ENCODE data around the gene NDUFAF5. TPM values are rescaled to one million over a fixed set of nuclear protein-coding genes. Genes with fewer than 3 reads are reported as not detected.
A peak's percentile ranks its signal among the peaks of the same experiment; 100 is the strongest.

The NDUFAF5 gene
- total RNA-seq, 6 experiments from 2014 or later: 15.3 to 21.9 (median 18.0) TPM

GRCh38 chr20:13865791-13866351 is 81.0 kb downstream of the NDUFAF5 start:
- H3K27me3 Mint-ChIP-seq (ENCODE audit: insufficient read depth): no peaks in the 10 kb centered on the region
- H3K36me3 Mint-ChIP-seq (ENCODE audit: low read depth): peaks cover under 1% of the 10 kb centered on the region; the same call in 1 of the 2 replicates
- peaks cover 23% of the 10 kb centered on the region; the same call in 1 of the 2 replicates for H3K4me1 Mint-ChIP-seq (ENCODE audit: low read depth)
- peak overlapping the region; percentile 12; the same call in 1 of the 2 replicates for H3K4me3 Mint-ChIP-seq
- H3K27ac Mint-ChIP-seq: peak overlapping the region; percentile 66; the same call in 1 of the 2 replicates
- no peaks in the 10 kb centered on the region for H3K9me3 Mint-ChIP-seq
- peak; percentile 80 for DNase-seq
- TF ChIP-seq CTCF (IDR thresholded peaks at IDR 0.05): no peak

DNA sequence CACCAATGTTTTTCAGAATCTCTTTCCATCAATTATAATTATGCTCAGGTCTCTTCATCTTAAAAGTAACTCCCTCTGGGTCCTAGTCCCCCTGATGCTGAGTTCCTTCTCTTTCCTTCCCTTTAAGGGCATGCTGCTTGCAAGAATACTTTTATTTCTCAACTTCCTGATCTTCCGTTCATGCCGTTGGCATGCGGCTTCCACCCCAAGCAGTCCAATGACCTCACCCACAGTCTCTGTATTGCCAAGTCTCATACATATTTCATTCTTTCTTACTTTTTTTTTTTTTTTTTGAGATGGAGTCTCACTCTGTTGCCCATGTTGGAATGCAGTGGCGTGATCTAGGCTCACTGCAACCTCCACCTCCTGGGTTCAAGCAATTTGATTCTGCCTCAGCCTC is 83.5 kb downstream of the NDUFAF5 start:
- Mint-ChIP-seq H3K4me1 (ENCODE audit: low read depth) (peaks cover 23% of the 10 kb centered on the region; the same call in 1 of the 2 replicates), H3K4me3 (no peak overlapping the region), H3K9me3 (no peaks in the 10 kb centered on the region; the same call in 1 of the 2 replicates), H3K27me3 (ENCODE audit: insufficient read depth) (no peaks in the 10 kb centered on the region), H3K27ac (no peak overlapping the region), H3K36me3 (ENCODE audit: low read depth) (no peaks in the 10 kb centered on the region)
- TF ChIP-seq CTCF (IDR thresholded peaks at IDR 0.05): no peak
- DNase-seq: peak; percentile 76

GRCh38 chr20:13870170-13870748 is 85.4 kb downstream of the NDUFAF5 start:
- H3K27me3 Mint-ChIP-seq (ENCODE audit: insufficient read depth): no peaks in the 10 kb centered on the region

More at GRCh38 chr20:13870170-13870748, 85.4 kb downstream of the NDUFAF5 start:
- Mint-ChIP-seq H3K4me3 (no peak overlapping the region), H3K27ac (no peak overlapping the region), H3K9me3 (no peaks in the 10 kb centered on the region; the same call in 1 of the 2 replicates), H3K4me1 (ENCODE audit: low read depth) (peaks cover 17% of the 10 kb centered on the region; the same call in 1 of the 2 replicates), H3K36me3 (ENCODE audit: low read depth) (no peaks in the 10 kb centered on the region)
- no peak for DNase-seq
- no peak for TF ChIP-seq CTCF (IDR thresholded peaks at IDR 0.05)

Other genes starting within 250 kb of the NDUFAF5 start
- 1 to 10 TPM; 5.2 to 6.4 (median 6.0) TPM for gene TASP1, start 146.1 kb upstream of the NDUFAF5 start, total RNA-seq (2021; fragmentation: NEBNext Ultra II Directional; extraction: Animal tissue kit (Norgen Biotek cat#: 25700))
- gene ESF1, start 109 bp upstream of the NDUFAF5 start, total RNA-seq (2021; fragmentation: NEBNext Ultra II Directional; extraction: Animal tissue kit (Norgen Biotek cat#: 25700)): 10 to 100 TPM; 12.6 to 14.8 (median 14.2) TPM
- gene SEL1L2, start 205.6 kb downstream of the NDUFAF5 start, total RNA-seq (2021; fragmentation: NEBNext Ultra II Directional; extraction: Animal tissue kit (Norgen Biotek cat#: 25700)): under 1 TPM in 1 of 6 experiments, not detected in 5; 0.85 TPM
- gene MACROD2, start 210.5 kb downstream of the NDUFAF5 start, total RNA-seq (2021; fragmentation: NEBNext Ultra II Directional; extraction: Animal tissue kit (Norgen Biotek cat#: 25700)): under 1 TPM in 5 of 6 experiments, not detected in 1; 0.05 to 0.57 (median 0.11) TPM

All from HFFc6 (cell line).